PC-9 (cell line): ENCODE results near the gene ZBED6. TPM values are rescaled to one million over a fixed set of nuclear protein-coding genes. Genes with fewer than 3 reads are reported as not detected.
"Not testable (repeated sequence)": the region's sequence is repeated elsewhere in the genome, so short reads cannot be mapped to it uniquely, and the experiment has no call there.

Source experiments
- BruUV-seq: library from RNA; stranded (reverse); fragments of 400-500 nt; replicated peaks from 2 replicates; lab custom pipeline; 2021; lab: Mats Ljungman, UMichigan
- CTCF ChIA-PET: fragments of 300-600 bp; sonication (Branson Sonifier 250); formaldehyde crosslinking; loops from one replicate; lab custom pipeline; 2022; ENCODE audit warnings: antibody characterized with exemption; lab: Charles Lee
- POLR2A ChIA-PET: fragments of 300-600 bp; sonication (Branson Sonifier 250); formaldehyde crosslinking; loops from one replicate; lab custom pipeline; 2022; ENCODE audit warnings: antibody characterized with exemption; ENCODE audit not compliant: unreplicated experiment; lab: Charles Lee
- DNase-seq, 2 experiments: peaks; one replicate each; pipeline versions ENCODE4 v3.0.0 to v3.0.0-alpha.2; 2015 to 2022; ENCODE audit warnings: mixed read lengths in 1 of 2
- H2AFZ ChIP-seq: fragments of 200-600 bp; sonication (generic); 2 replicates; pipeline ENCODE4 v1.8.1; 2017; ENCODE audit warnings: antibody characterized with exemption
- H3F3A ChIP-seq: fragments of 200-600 bp; sonication (generic); 2 replicates; pipeline ENCODE4 v1.8.1; 2017; ENCODE audit warnings: antibody characterized with exemption, mild to moderate bottlenecking, low read depth; ENCODE audit not compliant: insufficient read depth
- H3K27ac ChIP-seq: fragments of 200-600 bp; sonication (generic); 2 replicates; pipeline ENCODE4 v1.6.1; 2016; ENCODE audit warnings: mixed run types
- H3K27me3 ChIP-seq: fragments of 200-600 bp; sonication (generic); 2 replicates; pipeline ENCODE4 v1.6.1; 2016; ENCODE audit warnings: low read depth, mixed run types; ENCODE audit not compliant: insufficient read depth
- H3K36me3 ChIP-seq: fragments of 200-600 bp; sonication (generic); 2 replicates; pipeline ENCODE4 v1.6.1; 2016; ENCODE audit warnings: low read depth, mixed run types
- H3K4me1 ChIP-seq: fragments of 200-600 bp; sonication (generic); replicated peaks from 2 replicates; pipeline ENCODE4 v1.6.1; 2016; ENCODE audit warnings: mixed run types; ENCODE audit not compliant: insufficient read depth
- H3K4me2 ChIP-seq: fragments of 200-600 bp; sonication (generic); 2 replicates; pipeline ENCODE4 v1.6.1; 2017; ENCODE audit warnings: mixed run types
- H3K4me3 ChIP-seq: fragments of 200-600 bp; sonication (generic); 2 replicates; pipeline ENCODE4 v1.6.1; 2016; ENCODE audit warnings: mixed run types
- H3K79me2 ChIP-seq: fragments of 200-600 bp; sonication (generic); 2 replicates; pipeline ENCODE4 v1.6.1; 2017; ENCODE audit warnings: low read depth, mixed run types
- H3K9me2 ChIP-seq: fragments of 200-600 bp; sonication (generic); 2 replicates; pipeline ENCODE4 v1.8.1; 2017; ENCODE audit warnings: mild to moderate bottlenecking; ENCODE audit not compliant: insufficient read depth
- H3K9me3 ChIP-seq: fragments of 200-600 bp; sonication (generic); 2 replicates; pipeline ENCODE4 v1.8.1; 2016; ENCODE audit warnings: low read depth; ENCODE audit not compliant: insufficient read depth
- H4K20me1 ChIP-seq: fragments of 200-600 bp; sonication (generic); 2 replicates; pipeline ENCODE4 v1.8.1; 2017; ENCODE audit not compliant: insufficient read depth
- CTCF ChIP-seq: fragments of 200-600 bp; sonication (generic); conservative IDR thresholded peaks from 2 replicates; pipeline ENCODE4 v1.6.1; 2017; ENCODE audit warnings: mixed run types, antibody characterized with exemption, mild to moderate bottlenecking, moderate library complexity
- EZH2 ChIP-seq: fragments of 200-600 bp; sonication (generic); IDR thresholded peaks from 2 replicates; pipeline ENCODE4 v1.8.0; 2017; ENCODE audit warnings: antibody characterized with exemption, low read depth
- intact Hi-C: fragments of 100-400 bp; cut with micrococcal nuclease; formaldehyde crosslinking; loops from one replicate; pipeline ENCODE4 v1.10.0; 2022; ENCODE audit not compliant: unreplicated experiment
- total RNA-seq: library from RNA; stranded (reverse); gene quantifications from 2 replicates; pipeline ENCODE4 v1.2.3, GENCODE V29; 2021

ZBED6 gene
- total RNA-seq, 1 experiment from 2014 or later: 32.7 TPM

GRCh38 chr1:203754455-203754864, 41.0 kb upstream of the ZBED6 start:
- Histone ChIP-seq H3K9me3 (no peaks in the 10 kb centered on the region), H3K4me1 (peaks cover 13% of the 10 kb centered on the region), H3K4me3 (no peak overlapping the region), H3K79me2 (no peaks in the 10 kb centered on the region), H3K36me3 (no peaks in the 10 kb centered on the region), H4K20me1 (no peaks in the 10 kb centered on the region), H3K27me3 (no peaks in the 10 kb centered on the region), H2AFZ (no peak overlapping the region), H3K9me2 (no peaks in the 10 kb centered on the region), H3K4me2 (no peak overlapping the region), H3K27ac (no peak overlapping the region), H3F3A (peaks cover 6% of the 10 kb centered on the region; the same call in 1 of the 2 replicates)
- DNase-seq: no peak
- BruUV-seq: no TSS peak
- ChIA-PET CTCF (no interaction called here), POLR2A (no interaction called here)
- intact Hi-C loops: no loop called here
- no peak for TF ChIP-seq CTCF
- TF ChIP-seq EZH2: no peak

DNA sequence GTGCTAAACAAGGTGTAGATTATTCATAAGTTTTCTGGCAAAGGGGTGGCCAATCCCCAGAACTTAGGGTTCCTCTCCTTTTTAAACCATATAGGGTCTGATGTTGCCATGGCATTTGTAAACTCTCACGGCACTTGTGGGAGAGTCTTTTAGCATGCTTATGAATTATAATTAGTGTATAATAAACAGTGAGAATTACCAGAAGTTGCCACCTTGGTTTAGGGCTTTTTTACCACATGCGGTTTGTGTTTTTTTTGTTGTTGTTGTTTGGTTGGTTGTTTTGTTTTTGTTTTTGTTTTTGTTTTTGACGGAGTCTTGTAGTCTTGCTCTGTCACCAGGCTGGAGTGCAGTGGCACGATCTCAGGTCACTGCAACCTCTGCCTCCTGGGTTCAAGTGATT, 39.4 kb upstream of the ZBED6 start:
- BruUV-seq: no TSS peak
- H3K9me3 ChIP-seq: no peaks in the 10 kb centered on the region
- POLR2A ChIA-PET: no interaction called here
- CTCF ChIA-PET: no interaction called here
- H3K36me3 ChIP-seq: no peaks in the 10 kb centered on the region
- TF ChIP-seq EZH2 (no peak), CTCF (no peak)
- H3K4me3 ChIP-seq: no peak overlapping the region
- intact Hi-C loops: no loop called here
- no peak overlapping the region; the same call in 1 of the 2 replicates for H3K4me2 ChIP-seq
- DNase-seq: no peak
- H4K20me1 ChIP-seq: no peaks in the 10 kb centered on the region
- H2AFZ ChIP-seq: no peak overlapping the region
- H3K4me1 ChIP-seq: peaks cover 13% of the 10 kb centered on the region
- no peak overlapping the region for H3K27ac ChIP-seq
- peaks cover 6% of the 10 kb centered on the region; the same call in 1 of the 2 replicates for H3F3A ChIP-seq
- H3K9me2 ChIP-seq: no peaks in the 10 kb centered on the region
- no peaks in the 10 kb centered on the region for H3K79me2 ChIP-seq
- no peaks in the 10 kb centered on the region for H3K27me3 ChIP-seq

- H3K27ac ChIP-seq, H3K4me3 ChIP-seq, DNase-seq, H4K20me1 ChIP-seq, H3K36me3 ChIP-seq, BruUV-seq, POLR2A ChIA-PET, H3K9me2 ChIP-seq, H3K9me3 ChIP-seq, intact Hi-C loops, H3K79me2 ChIP-seq, H2AFZ ChIP-seq, CTCF ChIA-PET, H3F3A ChIP-seq, H3K27me3 ChIP-seq, H3K4me2 ChIP-seq: not testable (repeated sequence)
- H3K4me1 ChIP-seq: peaks cover 13% of the 10 kb centered on the region
These were observed 36.7 kb upstream of the ZBED6 start for GRCh38 chr1:203758749-203759148.

DNA sequence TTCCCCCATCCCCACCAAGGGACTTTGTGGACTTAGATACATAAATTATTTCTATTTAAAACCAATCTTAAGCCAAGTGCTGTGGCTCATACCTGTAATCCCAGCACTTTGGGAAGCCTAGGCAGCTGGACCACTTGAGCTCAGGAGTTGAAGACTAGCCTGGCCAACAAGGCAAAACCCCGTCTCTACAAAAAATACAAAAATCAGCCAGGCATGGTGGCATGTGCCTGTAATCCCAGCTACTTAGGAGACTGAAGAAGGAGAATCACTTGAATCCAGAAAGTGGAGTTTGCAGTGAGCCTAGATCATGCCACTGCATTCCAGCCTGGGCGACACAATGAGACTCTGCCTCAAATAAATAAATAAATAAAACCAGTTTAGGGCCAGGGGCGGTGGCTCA, 34.9 kb upstream of the ZBED6 start:
- no peak overlapping the region for H3K4me3 ChIP-seq
- no peaks in the 10 kb centered on the region for H4K20me1 ChIP-seq
- no TSS peak for BruUV-seq
- no peaks in the 10 kb centered on the region for H3K27me3 ChIP-seq
- peaks cover 9% of the 10 kb centered on the region; the same call in 1 of the 2 replicates for H3F3A ChIP-seq
- no peak overlapping the region for H3K27ac ChIP-seq
- H3K9me2 ChIP-seq: no peaks in the 10 kb centered on the region
- H3K4me1 ChIP-seq: peaks cover 18% of the 10 kb centered on the region
- intact Hi-C loops: no loop called here
- no peaks in the 10 kb centered on the region for H3K36me3 ChIP-seq
- H3K79me2 ChIP-seq: no peaks in the 10 kb centered on the region
- no peak overlapping the region for H3K4me2 ChIP-seq
- TF ChIP-seq CTCF (no peak), EZH2 (no peak)
- no peak overlapping the region for H2AFZ ChIP-seq
- CTCF ChIA-PET: no interaction called here
- DNase-seq: no peak
- no peaks in the 10 kb centered on the region for H3K9me3 ChIP-seq
- POLR2A ChIA-PET: no interaction called here

- H3K27me3 ChIP-seq, H4K20me1 ChIP-seq, H3K27ac ChIP-seq, BruUV-seq, H3K4me2 ChIP-seq, H3K4me3 ChIP-seq, H3F3A ChIP-seq, H3K79me2 ChIP-seq, H2AFZ ChIP-seq, CTCF ChIA-PET, H3K36me3 ChIP-seq, POLR2A ChIA-PET, H3K9me3 ChIP-seq, DNase-seq, intact Hi-C loops, H3K4me1 ChIP-seq, H3K9me2 ChIP-seq: not testable (repeated sequence)
These were observed 33.5 kb upstream of the ZBED6 start for GRCh38 chr1:203761958-203762357.
